Caco-2 (cell line): ENCODE data around the gene RESF1. TPM values are rescaled to one million over a fixed set of nuclear protein-coding genes. Genes with fewer than 3 reads are reported as not detected.

Experiments
- BruUV-seq: library from RNA; stranded (reverse); fragments of 400-500 nt; replicated peaks from 2 replicates; lab custom pipeline; 2021; lab: Mats Ljungman, UMichigan
- CTCF ChIA-PET: fragments of 300-600 bp; sonication (Branson Sonifier 250); formaldehyde crosslinking; loops from one replicate; lab custom pipeline; 2022; ENCODE audit warnings: antibody characterized with exemption; lab: Charles Lee
- POLR2A ChIA-PET: fragments of 300-600 bp; sonication (Branson Sonifier 250); formaldehyde crosslinking; loops from one replicate; lab custom pipeline; 2022; ENCODE audit warnings: antibody characterized with exemption; lab: Charles Lee
- DNase-seq, 2 experiments: peaks; one replicate each; pipeline versions ENCODE4 v3.0.0 to v3.0.0-alpha.2; 2020 to 2022
- H3K27me3 ChIP-seq: replicated peaks from 2 replicates; pipeline ENCODE4 v1.6.0; 2011; ENCODE audit warnings: low read length; ENCODE audit not compliant: control insufficient read depth, insufficient read depth
- H3K36me3 ChIP-seq: 2 replicates; pipeline ENCODE4 v1.5.1; 2011; ENCODE audit warnings: low read length; ENCODE audit not compliant: control insufficient read depth, insufficient read depth
- H3K4me1 ChIP-seq: fragments of 250-450 bp; sonication (Bioruptor Pico); 2 replicates; pipeline ENCODE4 v1.5.1; 2020; ENCODE audit warnings: mild to moderate bottlenecking
- H3K4me3 ChIP-seq: 2 replicates; pipeline ENCODE4 v1.5.1; 2011; ENCODE audit warnings: low read depth, mild to moderate bottlenecking, control low read depth, low read length
- H3K9me3 ChIP-seq: fragments of 250-450 bp; sonication (Bioruptor Pico); 2 replicates; pipeline ENCODE4 v1.5.1; 2020; ENCODE audit warnings: mild to moderate bottlenecking, moderate library complexity
- H3K27ac Mint-ChIP-seq: one replicate; pipeline ENCODE4 v1.8.0; 2022; ENCODE audit warnings: mixed read lengths; ENCODE audit not compliant: unreplicated experiment
- H3K27me3 Mint-ChIP-seq: one replicate; pipeline ENCODE4 v1.8.0; 2022; ENCODE audit warnings: mixed read lengths; ENCODE audit not compliant: insufficient read depth, unreplicated experiment
- H3K36me3 Mint-ChIP-seq: one replicate; pipeline ENCODE4 v1.8.0; 2022; ENCODE audit warnings: mild to moderate bottlenecking, mixed read lengths; ENCODE audit not compliant: insufficient read depth, unreplicated experiment
- H3K4me1 Mint-ChIP-seq: one replicate; pipeline ENCODE4 v1.8.0; 2022; ENCODE audit warnings: low read depth, mixed read lengths; ENCODE audit not compliant: unreplicated experiment
- H3K4me3 Mint-ChIP-seq: one replicate; pipeline ENCODE4 v1.8.0; 2022; ENCODE audit warnings: mild to moderate bottlenecking, moderate library complexity, mixed read lengths; ENCODE audit not compliant: unreplicated experiment
- H3K9me3 Mint-ChIP-seq: one replicate; pipeline ENCODE4 v1.8.0; 2022; ENCODE audit warnings: mixed read lengths; ENCODE audit not compliant: unreplicated experiment
- intact Hi-C: fragments of 100-400 bp; cut with micrococcal nuclease; formaldehyde crosslinking; loops from one replicate; pipeline ENCODE4 v1.10.0; 2022; ENCODE audit not compliant: unreplicated experiment
- total RNA-seq: library from RNA; stranded (reverse); gene quantifications from 2 replicates; pipeline ENCODE4 v1.2.3, GENCODE V29; 2022
- TF ChIP-seq, protein P1 (sequence below), 2 experiments: fragments of 200-600 bp in 1 of 2; IDR thresholded peaks; 1 replicate in 1 of 2; 2 replicates in 1 of 2; pipeline versions ENCODE4 v1.5.1 to v1.8.0; 2011 to 2022; ENCODE audit warnings: antibody characterized with exemption in 1 of 2, control low read depth in 1 of 2, inconsistent platforms in 1 of 2, low read depth in 1 of 2, low read length in 1 of 2, mild to moderate bottlenecking in 1 of 2, moderate library complexity in 1 of 2; ENCODE audit not compliant: insufficient read depth in 1 of 2, severe bottlenecking in 1 of 2, unreplicated experiment in 1 of 2

Gene RESF1
- total RNA-seq, 1 experiment from 2014 or later: 118 TPM

DNA sequence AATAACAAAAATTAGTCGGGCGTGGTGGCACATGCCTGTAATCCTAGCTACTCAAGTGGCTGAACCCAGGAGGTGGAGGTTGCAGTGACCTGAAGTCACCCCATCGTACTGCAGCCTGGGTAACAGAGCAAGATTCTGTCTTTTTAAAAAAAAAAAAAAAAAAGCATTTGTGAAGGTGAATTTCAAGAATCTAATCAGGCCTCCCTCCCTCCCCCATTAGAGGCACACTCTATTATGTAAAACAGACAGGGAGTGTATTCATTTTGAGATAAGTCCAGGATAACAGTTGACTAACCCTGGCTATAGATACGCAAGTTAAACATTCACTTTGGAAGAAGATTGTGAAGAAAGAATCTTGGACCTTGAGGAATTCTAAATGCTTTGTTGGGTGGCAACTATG lies 2.9 kb downstream of the RESF1 start:
- Mint-ChIP-seq H3K9me3 (peaks cover 34% of the 10 kb centered on the region), H3K27me3 (no peaks in the 10 kb centered on the region), H3K27ac (peak overlapping the region; percentile 93), H3K4me3 (peak overlapping the region; percentile 84), H3K36me3 (peaks cover 100% of the 10 kb centered on the region), H3K4me1 (peaks cover 47% of the 10 kb centered on the region)
- no peaks in the 10 kb centered on the region for H3K27me3 ChIP-seq
- ChIA-PET CTCF (no interaction called here), POLR2A (interaction anchor here (0.5 to 0.7 kb wide), 2 partner anchors 13 to 97 kb away, joined by 3 to 4 read pairs; no protein-coding TSS in a partner anchor)
- peaks cover 42% of the 10 kb centered on the region for H3K4me1 ChIP-seq
- intact Hi-C loops: loop anchor here (10.0 kb wide), 1 partner anchor 313 kb away; no protein-coding TSS in a partner anchor
- no TSS peak for BruUV-seq
- TF ChIP-seq, protein P1, sequence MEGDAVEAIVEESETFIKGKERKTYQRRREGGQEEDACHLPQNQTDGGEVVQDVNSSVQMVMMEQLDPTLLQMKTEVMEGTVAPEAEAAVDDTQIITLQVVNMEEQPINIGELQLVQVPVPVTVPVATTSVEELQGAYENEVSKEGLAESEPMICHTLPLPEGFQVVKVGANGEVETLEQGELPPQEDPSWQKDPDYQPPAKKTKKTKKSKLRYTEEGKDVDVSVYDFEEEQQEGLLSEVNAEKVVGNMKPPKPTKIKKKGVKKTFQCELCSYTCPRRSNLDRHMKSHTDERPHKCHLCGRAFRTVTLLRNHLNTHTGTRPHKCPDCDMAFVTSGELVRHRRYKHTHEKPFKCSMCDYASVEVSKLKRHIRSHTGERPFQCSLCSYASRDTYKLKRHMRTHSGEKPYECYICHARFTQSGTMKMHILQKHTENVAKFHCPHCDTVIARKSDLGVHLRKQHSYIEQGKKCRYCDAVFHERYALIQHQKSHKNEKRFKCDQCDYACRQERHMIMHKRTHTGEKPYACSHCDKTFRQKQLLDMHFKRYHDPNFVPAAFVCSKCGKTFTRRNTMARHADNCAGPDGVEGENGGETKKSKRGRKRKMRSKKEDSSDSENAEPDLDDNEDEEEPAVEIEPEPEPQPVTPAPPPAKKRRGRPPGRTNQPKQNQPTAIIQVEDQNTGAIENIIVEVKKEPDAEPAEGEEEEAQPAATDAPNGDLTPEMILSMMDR (IDR thresholded peaks at IDR 0.05; ENCODE audit: insufficient read depth in 1 of 2, low read depth in 1 of 2, low read length in 1 of 2, severe bottlenecking in 1 of 2, unreplicated experiment in 1 of 2): no peak
- H3K9me3 ChIP-seq: peaks cover 46% of the 10 kb centered on the region
- H3K36me3 ChIP-seq: peaks cover 6% of the 10 kb centered on the region
- peak overlapping the region; percentile 2; the same call in 1 of the 2 replicates for H3K4me3 ChIP-seq
- peak; percentile 69 to 70 for DNase-seq

DNA sequence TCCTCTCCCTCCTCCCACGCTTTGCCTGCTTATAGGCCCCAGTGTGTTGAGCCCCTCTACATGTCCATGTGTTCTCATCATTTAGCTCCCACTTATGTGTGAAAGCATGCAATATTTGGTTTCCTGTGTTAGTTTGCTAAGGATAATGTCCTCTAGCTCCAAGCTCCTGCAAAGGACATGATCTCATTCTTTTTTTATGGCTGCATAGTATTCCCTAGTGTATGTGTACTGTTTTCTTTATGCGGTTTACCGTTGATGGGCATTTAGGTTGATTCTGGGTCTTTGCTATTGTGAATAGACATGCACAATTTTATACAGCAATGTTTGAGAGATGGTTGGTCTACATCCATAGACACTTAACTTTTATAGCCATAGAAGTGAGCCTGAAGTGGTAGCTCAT lies 5.1 kb downstream of the RESF1 start:
- H3K36me3 Mint-ChIP-seq: peaks cover 100% of the 10 kb centered on the region
- H3K4me3 Mint-ChIP-seq: no peak overlapping the region
- TF ChIP-seq, protein P1 (IDR thresholded peaks at IDR 0.05; ENCODE audit: insufficient read depth in 1 of 2, low read depth in 1 of 2, low read length in 1 of 2, severe bottlenecking in 1 of 2, unreplicated experiment in 1 of 2): no peak
- no peaks in the 10 kb centered on the region for H3K27me3 ChIP-seq
- ChIA-PET CTCF (no interaction called here), POLR2A (no interaction called here)
- no peaks in the 10 kb centered on the region for H3K27me3 Mint-ChIP-seq
- peaks cover 40% of the 10 kb centered on the region for H3K9me3 Mint-ChIP-seq
- H3K4me3 ChIP-seq: no peak overlapping the region
- intact Hi-C loops: loop anchor here (10.0 kb wide), 1 partner anchor 311 kb away; no protein-coding TSS in a partner anchor
- H3K4me1 Mint-ChIP-seq: peaks cover 40% of the 10 kb centered on the region
- no peak for DNase-seq
- peaks cover 31% of the 10 kb centered on the region for H3K4me1 ChIP-seq
- peak overlapping the region; percentile 76 for H3K27ac Mint-ChIP-seq
- no TSS peak for BruUV-seq
- peaks cover 9% of the 10 kb centered on the region for H3K36me3 ChIP-seq
- H3K9me3 ChIP-seq: peaks cover 47% of the 10 kb centered on the region

DNA sequence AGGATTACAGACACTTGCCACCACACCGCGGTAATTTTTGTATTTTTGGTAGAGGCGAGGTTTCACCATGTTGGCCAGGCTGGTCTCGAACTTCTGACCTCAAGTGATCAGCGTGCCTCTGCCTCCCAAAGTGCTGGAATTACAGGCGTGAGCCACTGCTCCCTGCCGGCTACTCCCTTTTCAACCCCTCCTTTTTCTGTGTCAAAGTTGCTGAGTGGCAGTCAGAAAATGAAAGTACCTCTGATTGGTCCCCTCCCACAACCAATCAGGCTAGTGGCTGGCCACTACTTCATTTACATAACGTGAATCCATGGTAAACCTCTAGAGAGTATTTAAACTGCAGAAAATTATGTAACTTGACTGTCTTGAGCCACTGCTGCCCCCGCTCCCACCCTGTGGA lies 5.9 kb downstream of the RESF1 start:
- Mint-ChIP-seq H3K27me3 (no peaks in the 10 kb centered on the region), H3K36me3 (peaks cover 100% of the 10 kb centered on the region), H3K9me3 (peaks cover 40% of the 10 kb centered on the region), H3K27ac (no peak overlapping the region), H3K4me3 (no peak overlapping the region), H3K4me1 (peaks cover 40% of the 10 kb centered on the region)
- no peak overlapping the region for H3K4me3 ChIP-seq
- H3K27me3 ChIP-seq: no peaks in the 10 kb centered on the region
- ChIA-PET CTCF (no interaction called here), POLR2A (no interaction called here)
- peaks cover 54% of the 10 kb centered on the region for H3K9me3 ChIP-seq
- BruUV-seq: no TSS peak
- no peak for DNase-seq
- peaks cover 10% of the 10 kb centered on the region for H3K36me3 ChIP-seq
- TF ChIP-seq, protein P1 (IDR thresholded peaks at IDR 0.05; ENCODE audit: insufficient read depth in 1 of 2, low read depth in 1 of 2, low read length in 1 of 2, severe bottlenecking in 1 of 2, unreplicated experiment in 1 of 2): no peak
- intact Hi-C loops: loop anchor here (10.0 kb wide), 1 partner anchor 310 kb away; no protein-coding TSS in a partner anchor
- H3K4me1 ChIP-seq: peaks cover 31% of the 10 kb centered on the region
